ENCODE results near the gene OXTR.

The OXTR gene

DNA sequence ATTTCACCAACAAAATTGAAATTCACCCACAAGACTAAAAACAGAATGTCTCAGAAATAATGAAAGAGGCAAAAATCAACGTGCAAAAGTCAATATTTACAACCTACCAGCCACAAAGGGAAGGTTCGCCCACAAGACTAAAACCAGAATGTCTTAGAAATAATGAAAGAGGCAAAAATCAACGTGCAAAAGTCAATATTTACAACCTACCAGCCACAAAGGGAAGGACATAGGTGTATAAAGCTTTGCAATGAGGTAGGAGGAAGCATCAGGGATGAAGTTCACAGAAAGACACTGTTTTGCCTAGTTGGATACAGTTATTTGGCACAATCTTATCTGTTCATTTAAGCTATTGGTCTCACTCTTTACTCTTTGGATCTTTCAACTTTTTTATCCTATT lies 14.3 kb downstream of the OXTR start:
- DNase-seq: no peak
- peaks cover 4% of the 10 kb centered on the region for H3K9me3 Mint-ChIP-seq
- peaks cover 23% of the 10 kb centered on the region for H3K4me1 Mint-ChIP-seq
- no peak overlapping the region for H3K27ac Mint-ChIP-seq
- no peaks in the 10 kb centered on the region for H3K36me3 Mint-ChIP-seq (ENCODE audit: low read depth)
- TF ChIP-seq, protein P1, sequence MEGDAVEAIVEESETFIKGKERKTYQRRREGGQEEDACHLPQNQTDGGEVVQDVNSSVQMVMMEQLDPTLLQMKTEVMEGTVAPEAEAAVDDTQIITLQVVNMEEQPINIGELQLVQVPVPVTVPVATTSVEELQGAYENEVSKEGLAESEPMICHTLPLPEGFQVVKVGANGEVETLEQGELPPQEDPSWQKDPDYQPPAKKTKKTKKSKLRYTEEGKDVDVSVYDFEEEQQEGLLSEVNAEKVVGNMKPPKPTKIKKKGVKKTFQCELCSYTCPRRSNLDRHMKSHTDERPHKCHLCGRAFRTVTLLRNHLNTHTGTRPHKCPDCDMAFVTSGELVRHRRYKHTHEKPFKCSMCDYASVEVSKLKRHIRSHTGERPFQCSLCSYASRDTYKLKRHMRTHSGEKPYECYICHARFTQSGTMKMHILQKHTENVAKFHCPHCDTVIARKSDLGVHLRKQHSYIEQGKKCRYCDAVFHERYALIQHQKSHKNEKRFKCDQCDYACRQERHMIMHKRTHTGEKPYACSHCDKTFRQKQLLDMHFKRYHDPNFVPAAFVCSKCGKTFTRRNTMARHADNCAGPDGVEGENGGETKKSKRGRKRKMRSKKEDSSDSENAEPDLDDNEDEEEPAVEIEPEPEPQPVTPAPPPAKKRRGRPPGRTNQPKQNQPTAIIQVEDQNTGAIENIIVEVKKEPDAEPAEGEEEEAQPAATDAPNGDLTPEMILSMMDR (IDR thresholded peaks at IDR 0.05): no peak
- H3K27me3 Mint-ChIP-seq (ENCODE audit: low read depth, poor library complexity): peaks cover 10% of the 10 kb centered on the region
- no peak overlapping the region for H3K4me3 Mint-ChIP-seq

DNA sequence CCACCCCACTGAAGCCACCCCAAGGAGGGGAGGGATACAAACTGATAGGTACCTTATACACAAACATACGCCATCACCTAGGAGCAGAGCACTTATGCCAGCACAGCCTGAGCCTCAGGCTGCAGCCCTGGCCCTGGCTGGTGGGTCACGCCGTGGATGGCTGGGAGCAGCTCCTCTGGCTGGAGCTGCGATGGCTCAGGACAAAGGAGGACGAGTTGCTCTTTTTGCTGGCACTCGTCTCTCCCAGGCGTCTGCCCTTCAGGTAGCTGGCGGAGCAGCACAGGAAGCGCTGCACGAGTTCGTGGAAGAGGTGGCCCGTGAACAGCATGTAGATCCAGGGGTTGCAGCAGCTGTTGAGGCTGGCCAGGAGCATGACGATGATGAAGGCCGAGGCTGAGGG lies 16.6 kb downstream of the OXTR start:
- peaks cover 6% of the 10 kb centered on the region for H3K27me3 Mint-ChIP-seq (ENCODE audit: low read depth, poor library complexity)
- H3K36me3 Mint-ChIP-seq (ENCODE audit: low read depth): no peaks in the 10 kb centered on the region
- H3K4me3 Mint-ChIP-seq: no peak overlapping the region
- H3K9me3 Mint-ChIP-seq: peaks cover 4% of the 10 kb centered on the region
- TF ChIP-seq, protein P1 (IDR thresholded peaks at IDR 0.05): no peak
- no peak for DNase-seq
- H3K27ac Mint-ChIP-seq: no peak overlapping the region
- H3K4me1 Mint-ChIP-seq: peaks cover 5% of the 10 kb centered on the region

GRCh38 chr3:8749316-8749715 lies 20.1 kb downstream of the OXTR start:
- H3K27ac Mint-ChIP-seq: no peak overlapping the region
- no peak for DNase-seq
- H3K4me3 Mint-ChIP-seq: no peak overlapping the region
- peaks cover 6% of the 10 kb centered on the region for H3K27me3 Mint-ChIP-seq (ENCODE audit: low read depth, poor library complexity)
- no peaks in the 10 kb centered on the region for H3K36me3 Mint-ChIP-seq (ENCODE audit: low read depth)
- peaks cover 4% of the 10 kb centered on the region for H3K9me3 Mint-ChIP-seq
- TF ChIP-seq, protein P1 (IDR thresholded peaks at IDR 0.05): no peak
- no peaks in the 10 kb centered on the region for H3K4me1 Mint-ChIP-seq

DNA sequence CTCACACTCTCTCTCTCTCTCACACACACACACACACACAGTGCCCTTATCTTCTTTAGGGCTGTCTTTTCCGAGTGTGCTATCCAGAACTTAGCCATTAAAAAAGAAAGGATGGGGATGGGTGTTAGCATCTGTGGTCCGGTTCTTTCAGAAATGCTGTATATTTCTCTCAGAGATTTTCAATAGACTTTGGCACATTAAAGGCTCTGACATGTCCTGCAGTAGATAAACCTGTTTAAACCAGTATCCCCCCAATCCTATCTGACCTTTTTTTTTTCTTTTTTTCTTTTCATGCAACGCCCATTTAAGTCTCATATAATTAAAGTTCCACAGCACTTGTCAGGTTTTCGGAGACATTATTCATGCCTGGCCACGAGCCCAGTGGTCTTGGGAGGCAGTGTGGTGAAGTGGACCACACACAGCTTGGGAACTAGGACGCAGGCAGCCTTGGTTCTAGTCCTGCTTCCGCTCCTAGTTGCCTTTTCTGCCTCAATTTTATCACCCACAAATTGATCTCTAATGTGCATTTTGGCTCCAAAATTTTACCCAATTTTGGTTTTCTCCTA lies 22.6 kb downstream of the OXTR start:
- Mint-ChIP-seq H3K4me1 (peaks cover 16% of the 10 kb centered on the region), H3K4me3 (no peak overlapping the region), H3K27ac (no peak overlapping the region), H3K9me3 (peaks cover 4% of the 10 kb centered on the region), H3K36me3 (ENCODE audit: low read depth) (no peaks in the 10 kb centered on the region), H3K27me3 (ENCODE audit: low read depth, poor library complexity) (peaks cover 3% of the 10 kb centered on the region)
- DNase-seq: no peak
- TF ChIP-seq, protein P1 (IDR thresholded peaks at IDR 0.05): no peak

- peaks cover 27% of the 10 kb centered on the region for H3K4me1 Mint-ChIP-seq
- no peak overlapping the region for H3K27ac Mint-ChIP-seq
- TF ChIP-seq, protein P1 (IDR thresholded peaks at IDR 0.05): no peak
- H3K27me3 Mint-ChIP-seq (ENCODE audit: low read depth, poor library complexity): peaks cover 3% of the 10 kb centered on the region
- no peak overlapping the region for H3K4me3 Mint-ChIP-seq
- DNase-seq: no peak
- no peaks in the 10 kb centered on the region for H3K36me3 Mint-ChIP-seq (ENCODE audit: low read depth)
- peaks cover under 1% of the 10 kb centered on the region for H3K9me3 Mint-ChIP-seq
Observed at GRCh38 chr3:8745619-8746370, 23.6 kb downstream of the OXTR start.

- Mint-ChIP-seq H3K4me1 (peaks cover 36% of the 10 kb centered on the region), H3K9me3 (no peaks in the 10 kb centered on the region), H3K4me3 (no peak overlapping the region), H3K27me3 (ENCODE audit: low read depth, poor library complexity) (peaks cover 3% of the 10 kb centered on the region), H3K36me3 (ENCODE audit: low read depth) (no peaks in the 10 kb centered on the region), H3K27ac (peak overlapping the region; percentile 51)
- DNase-seq: no peak
- TF ChIP-seq, protein P1 (IDR thresholded peaks at IDR 0.05): no peak
Observed at GRCh38 chr3:8743911-8744310, 25.5 kb downstream of the OXTR start.

Measured in nephron progenitor cell (in vitro differentiated cells).